SKM-1 treated with dmso at 0.1 percent for 144 hours (cell line): ENCODE results near the gene OR52E4.

Source experiments
- DNase-seq: peaks from one replicate; lab custom pipeline; 2025; ENCODE audit not compliant: unreplicated experiment; lab: John Stamatoyannopoulos, UW

Gene OR52E4

GRCh38 chr11:5880329-5880728, at the start of gene OR52E4:
Gene OR52E4, plus strand, starts transcription at chr11:5880629. Its CDS starts 3,664 bp downstream, at chr11:5884293.
- DNase-seq = no peak

GRCh38 chr11:5831196-5831829, 49.1 kb upstream of the OR52E4 start:
- no peak for DNase-seq

GRCh38 chr11:5833446-5833845, 47.0 kb upstream of the OR52E4 start:
- DNase-seq = no peak

GRCh38 chr11:5837695-5838094, 42.7 kb upstream of the OR52E4 start:
- no peak for DNase-seq

GRCh38 chr11:5841797-5842196, 38.6 kb upstream of the OR52E4 start, which contains the start of gene OR52E6:
Gene OR52E6, minus strand, starts transcription at chr11:5841897. Its CDS starts 0 bp downstream, at chr11:5841897.
- no peak for DNase-seq

GRCh38 chr11:5846701-5847100, 33.7 kb upstream of the OR52E4 start:
- no peak for DNase-seq

GRCh38 chr11:5847711-5848110, 32.7 kb upstream of the OR52E4 start:
- DNase-seq = no peak

- DNase-seq = no peak
Measured at GRCh38 chr11:5851002-5851401, 29.4 kb upstream of the OR52E4 start.

GRCh38 chr11:5857590-5857989, 22.8 kb upstream of the OR52E4 start, which contains the start of gene OR52E8:
Gene OR52E8, minus strand, starts transcription at chr11:5857690. Its CDS starts 0 bp downstream, at chr11:5857690.
- DNase-seq = no peak

- no peak for DNase-seq
Measured at GRCh38 chr11:5865826-5866225, 14.6 kb upstream of the OR52E4 start.

GRCh38 chr11:5878564-5878963, 1.9 kb upstream of the OR52E4 start:
- DNase-seq = no peak

GRCh38 chr11:5881756-5882155, 1.3 kb downstream of the OR52E4 start:
- no peak for DNase-seq

GRCh38 chr11:5887172-5887571, 6.7 kb downstream of the OR52E4 start:
- DNase-seq = no peak

GRCh38 chr11:5887661-5888060, 7.2 kb downstream of the OR52E4 start:
- no peak for DNase-seq

GRCh38 chr11:5891216-5891800, 10.9 kb downstream of the OR52E4 start:
- DNase-seq = peak; percentile 47

- DNase-seq = no peak
Measured at GRCh38 chr11:5892908-5893307, 12.5 kb downstream of the OR52E4 start, which contains the start of gene OR52E5. Gene OR52E5, plus strand, starts transcription at chr11:5893208. Its CDS starts 7,569 bp downstream, at chr11:5900777.

GRCh38 chr11:5899534-5899933, 19.1 kb downstream of the OR52E4 start:
- no peak for DNase-seq

GRCh38 chr11:5910540-5910939, 30.1 kb downstream of the OR52E4 start:
- DNase-seq = no peak

- no peak for DNase-seq
Measured at GRCh38 chr11:5922749-5923426, 42.5 kb downstream of the OR52E4 start.

GRCh38 chr11:5923427-5923776, 43.0 kb downstream of the OR52E4 start:
- no peak for DNase-seq

GRCh38 chr11:5923794-5924193, 43.4 kb downstream of the OR52E4 start:
- no peak for DNase-seq

- no peak for DNase-seq
Measured at GRCh38 chr11:5928271-5928670, 47.8 kb downstream of the OR52E4 start.
